Stimulated activated CD8-positive, alpha-beta memory T cell treated with anti-CD3 and anti-CD28 coated beads, Interleukin-12 subunit alpha, Interleukin-12 subunit beta, amount 100 ng/mL, for 4 hours (primary cell): ENCODE measurements around the gene OSBPL5.

Experiments used
- DNase-seq: peaks from one replicate; pipeline ENCODE4 v3.0.0-alpha.2; 2020; ENCODE audit warnings: low read depth

OSBPL5 gene

GRCh38 chr11:3162410-3163240 lies 2.5 kb downstream of the OSBPL5 start:
- no peak for DNase-seq

- no peak for DNase-seq
These were observed 3.2 kb downstream of the OSBPL5 start for GRCh38 chr11:3161720-3162409.

GRCh38 chr11:3161309-3161708 lies 3.8 kb downstream of the OSBPL5 start:
- no peak for DNase-seq

GRCh38 chr11:3160252-3161031 lies 4.7 kb downstream of the OSBPL5 start:
- DNase-seq = no peak

- DNase-seq = no peak
These were observed 5.6 kb downstream of the OSBPL5 start for GRCh38 chr11:3159296-3160190.

- DNase-seq = no peak
These were observed 6.3 kb downstream of the OSBPL5 start for GRCh38 chr11:3158821-3159220.

- no peak for DNase-seq
These were observed 6.9 kb downstream of the OSBPL5 start for GRCh38 chr11:3158131-3158591.

- DNase-seq = no peak
These were observed 7.6 kb downstream of the OSBPL5 start for GRCh38 chr11:3157381-3158130.

- no peak for DNase-seq
These were observed 8.3 kb downstream of the OSBPL5 start for GRCh38 chr11:3156661-3157311.

GRCh38 chr11:3156282-3156660 lies 8.8 kb downstream of the OSBPL5 start:
- DNase-seq = no peak

GRCh38 chr11:3155691-3156258 lies 9.3 kb downstream of the OSBPL5 start:
- no peak for DNase-seq

GRCh38 chr11:3155216-3155615 lies 9.9 kb downstream of the OSBPL5 start:
- DNase-seq = no peak

- no peak for DNase-seq
These were observed 11.0 kb downstream of the OSBPL5 start for GRCh38 chr11:3154001-3154599.

- DNase-seq = no peak
These were observed 11.7 kb downstream of the OSBPL5 start for GRCh38 chr11:3153291-3153861.

- no peak for DNase-seq
These were observed 12.5 kb downstream of the OSBPL5 start for GRCh38 chr11:3152471-3153110.

GRCh38 chr11:3150726-3151125 lies 14.4 kb downstream of the OSBPL5 start:
- DNase-seq = no peak

GRCh38 chr11:3149852-3150188 lies 15.3 kb downstream of the OSBPL5 start:
- DNase-seq = no peak

- DNase-seq = no peak
These were observed 15.9 kb downstream of the OSBPL5 start for GRCh38 chr11:3148990-3149851.
